GM21825 (cell line): Measurements from ENCODE around the gene MED13.

Experiments used
- ATAC-seq: cut with Tn5 transposase; IDR thresholded peaks from one replicate; pipeline ENCODE4 v1.9.1; 2021; ENCODE audit warnings: mild to moderate bottlenecking, moderate library complexity; ENCODE audit not compliant: unreplicated experiment

MED13 gene

DNA sequence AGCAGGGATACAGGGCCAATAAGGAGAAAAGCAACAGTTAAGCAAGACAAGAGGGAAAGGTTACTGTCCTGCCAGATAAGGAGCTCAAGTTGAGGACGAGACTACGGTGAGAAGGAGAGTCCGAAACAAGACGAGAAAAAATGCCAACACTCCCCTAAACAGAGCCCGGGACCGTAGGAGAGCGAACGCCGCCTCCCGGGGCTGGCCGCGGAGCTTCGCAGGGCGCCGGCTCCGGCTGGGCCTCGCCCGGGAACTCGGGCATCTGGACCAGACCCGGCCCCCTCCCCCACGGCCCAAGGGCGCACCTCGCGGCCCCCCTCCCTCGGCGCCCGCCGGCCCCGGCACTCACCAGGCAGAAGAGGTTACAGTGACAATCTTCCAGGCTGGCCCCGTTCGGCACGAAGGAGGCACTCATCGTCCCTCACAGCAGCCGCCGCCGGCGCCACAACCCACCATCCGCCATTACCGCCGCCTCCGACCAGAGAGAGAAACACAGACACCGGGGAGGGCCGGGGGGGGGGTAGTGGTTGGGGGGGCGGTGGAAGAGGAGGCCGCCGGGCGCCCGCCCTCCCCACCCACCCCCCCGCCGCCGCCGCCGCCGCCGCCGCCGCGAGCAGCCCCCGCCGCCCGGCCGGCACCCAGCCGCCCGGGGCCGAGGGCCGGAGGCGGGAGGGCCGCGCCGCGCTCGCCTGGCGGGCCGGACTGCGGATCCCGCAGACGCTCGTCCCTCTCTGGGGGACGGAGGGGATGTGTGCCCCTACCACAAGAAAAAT is at the start of gene MED13:
MED13 (minus strand) TSS at position 488 of the 773 bp plus-strand sequence; CDS start at position 415, 73 bp downstream.
- ATAC-seq: peak; percentile 31

DNA sequence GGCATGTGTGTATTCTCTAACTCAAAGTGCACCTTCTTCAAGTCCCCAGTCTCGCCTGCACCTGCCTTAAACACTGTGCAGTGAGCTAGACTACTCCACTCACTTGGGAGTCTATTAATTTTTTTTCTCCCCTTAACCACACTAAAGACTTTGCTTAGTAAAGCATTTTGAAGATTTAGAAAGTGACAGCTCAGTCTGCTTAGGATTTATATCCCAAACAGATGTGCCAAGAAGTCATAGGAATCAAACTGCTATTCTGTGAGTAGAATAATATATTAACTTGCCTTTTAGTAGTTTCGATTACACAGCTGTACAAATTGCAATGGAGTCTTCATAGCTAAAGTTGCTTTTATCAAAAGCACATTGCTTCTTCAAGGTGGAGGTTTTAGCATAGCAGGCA is 47.2 kb upstream of the MED13 start:
- no peak for ATAC-seq

GRCh38 chr17:62111562-62112171 is 46.6 kb upstream of the MED13 start:
- ATAC-seq: no peak

DNA sequence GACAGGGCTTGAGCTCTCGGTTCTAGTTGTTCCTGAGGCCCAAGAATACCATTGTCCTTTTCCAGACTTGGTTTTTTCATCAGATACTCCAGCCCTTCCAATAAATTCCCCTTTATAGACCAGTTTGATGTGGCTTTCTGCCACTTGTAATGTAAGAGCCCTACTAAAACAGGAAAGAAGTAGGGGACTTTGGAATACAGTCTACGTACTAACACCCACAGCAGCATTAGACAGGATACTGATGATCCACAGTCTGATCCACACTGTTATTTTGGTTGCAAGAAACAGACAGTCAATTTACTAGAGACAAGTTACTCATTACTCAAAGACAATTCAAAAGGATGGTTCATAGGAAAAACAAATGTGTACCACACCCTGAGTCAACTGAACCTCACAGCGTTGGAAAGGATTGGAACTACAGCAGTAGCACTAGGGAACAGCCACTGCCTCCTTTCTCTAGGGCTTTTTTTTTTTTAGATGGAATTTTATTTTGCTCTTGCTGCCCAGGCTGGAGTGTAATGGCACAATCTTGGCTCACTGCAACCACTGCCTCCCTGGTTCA is 45.9 kb upstream of the MED13 start:
- no peak for ATAC-seq

- ATAC-seq: no peak
These were observed 44.8 kb upstream of the MED13 start for GRCh38 chr17:62109924-62110323.

- peak; percentile 96 for ATAC-seq
These were observed 44.4 kb upstream of the MED13 start for GRCh38 chr17:62109378-62109902.

- ATAC-seq: no peak
These were observed 40.8 kb upstream of the MED13 start for GRCh38 chr17:62105861-62106260.

DNA sequence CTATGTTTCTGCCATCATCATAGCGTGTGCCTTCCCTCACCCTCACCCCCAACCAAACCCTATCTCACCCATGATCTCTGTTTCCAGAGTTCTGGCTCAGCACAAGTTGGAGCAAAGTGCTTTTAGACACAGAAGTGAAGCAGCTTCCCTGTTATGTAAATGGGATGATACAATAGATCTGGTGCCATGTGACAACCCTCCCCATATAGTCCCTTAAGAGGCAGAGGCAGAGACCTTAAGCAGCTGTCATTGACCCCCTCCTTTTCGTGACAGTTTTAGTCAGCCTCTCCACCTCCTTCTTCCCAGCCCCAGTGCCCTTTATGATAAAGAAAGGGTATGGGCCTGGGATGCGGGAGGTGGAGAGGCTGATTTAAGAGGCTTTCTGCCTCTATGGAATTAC is 40.3 kb upstream of the MED13 start:
- ATAC-seq: no peak

- no peak for ATAC-seq
These were observed 36.4 kb upstream of the MED13 start for GRCh38 chr17:62101515-62101914.

DNA sequence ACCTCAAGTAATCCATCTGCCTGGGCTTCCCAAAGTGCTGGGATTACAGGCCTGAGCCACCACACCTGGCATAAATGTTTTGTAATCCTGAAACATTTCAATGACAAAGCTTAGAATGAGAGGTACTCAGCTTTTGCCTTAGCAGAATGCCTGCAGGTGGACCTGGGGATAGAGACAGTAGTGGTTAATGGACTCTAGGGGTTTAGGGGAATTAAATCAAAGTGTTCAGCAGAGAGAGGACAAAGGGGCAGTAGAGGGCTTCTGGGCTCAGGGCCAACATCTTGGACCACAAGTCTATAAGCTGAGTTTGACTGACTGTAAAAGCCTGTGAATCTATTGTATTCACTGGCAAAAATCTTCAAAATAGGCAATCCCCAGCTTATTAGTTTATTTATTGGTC is 36.0 kb upstream of the MED13 start:
- no peak for ATAC-seq

- no peak for ATAC-seq
These were observed 35.0 kb upstream of the MED13 start for GRCh38 chr17:62100055-62100454.

GRCh38 chr17:62099532-62099931 is 34.5 kb upstream of the MED13 start:
- ATAC-seq: no peak

GRCh38 chr17:62098623-62099231 is 33.6 kb upstream of the MED13 start:
- ATAC-seq: peak; percentile 85

- ATAC-seq: no peak
These were observed 31.3 kb upstream of the MED13 start for GRCh38 chr17:62096401-62096670.

DNA sequence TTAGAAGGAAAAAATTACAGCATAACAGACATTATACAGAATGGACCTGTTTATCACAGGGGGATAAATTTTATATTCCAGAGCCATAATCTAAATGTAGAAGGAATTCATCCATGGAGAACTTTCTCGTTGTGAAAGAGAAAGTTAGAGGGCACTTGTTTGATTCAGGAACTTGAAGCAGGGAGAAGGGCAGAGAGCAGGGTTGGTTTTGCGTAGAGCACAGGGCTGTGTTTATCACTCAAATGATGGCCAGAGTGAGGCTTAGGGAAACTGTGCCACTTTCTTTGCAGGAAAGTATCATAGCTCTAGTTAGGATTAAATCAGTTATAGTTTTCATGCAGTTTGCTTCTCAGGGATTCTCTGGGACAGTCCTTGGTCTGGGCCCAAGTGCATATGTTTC is 29.1 kb upstream of the MED13 start:
- ATAC-seq: no peak

GRCh38 chr17:62093188-62094155 is 28.4 kb upstream of the MED13 start:
- ATAC-seq: peak; percentile 95

- no peak for ATAC-seq
These were observed 27.7 kb upstream of the MED13 start for GRCh38 chr17:62092784-62093183.

DNA sequence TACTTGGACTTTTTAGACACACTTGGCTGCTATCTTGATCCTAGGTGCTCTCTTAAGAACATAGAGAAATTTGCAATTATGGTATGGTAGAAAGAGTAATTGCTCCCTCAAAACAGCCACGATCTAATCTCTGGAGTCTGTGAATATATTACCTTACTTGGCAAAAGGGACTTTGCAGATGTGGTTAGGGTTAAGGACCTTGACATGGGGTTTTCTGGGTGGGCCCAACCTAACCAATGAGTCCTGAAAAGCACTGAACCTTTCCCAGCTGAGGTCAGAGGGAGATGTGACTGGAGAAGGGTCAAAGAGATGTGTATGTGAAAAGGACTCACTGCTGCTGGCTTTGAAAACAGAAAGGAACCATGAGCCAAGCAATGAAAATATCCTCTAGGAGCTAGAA is 26.7 kb upstream of the MED13 start:
- no peak for ATAC-seq

DNA sequence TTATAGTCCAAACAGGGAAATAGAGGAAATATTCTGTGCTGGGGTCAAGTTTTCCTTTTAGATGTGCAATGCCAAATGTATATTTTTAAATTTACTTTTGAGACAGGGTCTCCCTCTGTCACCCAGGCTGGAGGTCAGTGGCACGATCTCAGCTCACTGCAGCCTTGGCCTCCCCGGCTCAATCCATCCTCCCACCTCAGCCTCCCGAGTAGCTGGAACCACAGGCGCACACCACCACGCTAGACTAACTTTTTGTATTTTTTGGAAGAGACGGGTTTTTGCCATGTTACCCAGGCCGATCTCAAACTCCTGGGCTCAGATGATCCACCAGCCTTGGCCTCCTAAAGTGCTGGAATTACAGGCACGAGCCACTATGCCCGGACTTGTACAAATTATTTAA is 25.8 kb upstream of the MED13 start:
- no peak for ATAC-seq

GRCh38 chr17:62090021-62090824 is 25.1 kb upstream of the MED13 start:
- no peak for ATAC-seq
